Activated effector memory CD4-positive, alpha-beta T cell treated with anti-CD3 and anti-CD28 coated beads, Interleukin-2, amount 50 U/mL, for 16 hours (primary cell): ENCODE results near the gene ZNF674.
"Not testable (repeated sequence)": the region's sequence is repeated elsewhere in the genome, so short reads cannot be mapped to it uniquely, and the experiment has no call there.

Experiments
- DNase-seq: peaks from one replicate; pipeline ENCODE4 v3.0.0-alpha.2; 2020

ZNF674 gene

GRCh38 chrX:46460801-46461659 is 84.2 kb downstream of the ZNF674 start:
- DNase-seq = not testable (repeated sequence)

- no peak for DNase-seq
Observed at GRCh38 chrX:46459603-46460002, 85.6 kb downstream of the ZNF674 start.

- DNase-seq = no peak
Observed at GRCh38 chrX:46456125-46456922, 88.9 kb downstream of the ZNF674 start.
